SK-N-SH treated with all-trans-retinoic acid at 6 μM for 48 hours (cell line): Measurements from ENCODE around the gene ANKRD6.

Experiments
- ARNTL ChIP-seq: fragments of 450-650 bp; formaldehyde crosslinking; IDR thresholded peaks from 2 replicates; pipeline ENCODE4 v1.5.0; 2020; ENCODE audit warnings: low read depth, mild to moderate bottlenecking, moderate library complexity, borderline replicate concordance
- CSDC2 ChIP-seq: fragments of 250-450 bp; sonication (Bioruptor Pico); IDR thresholded peaks from 2 replicates; pipeline ENCODE4 v1.5.0; 2020; ENCODE audit warnings: mild to moderate bottlenecking, moderate library complexity
- ESRRG ChIP-seq: fragments of 250-450 bp; sonication (Bioruptor Pico); IDR thresholded peaks from 2 replicates; pipeline ENCODE4 v1.6.1; 2021; ENCODE audit warnings: mild to moderate bottlenecking
- GLIS3 ChIP-seq: fragments of 250-450 bp; sonication (Bioruptor Pico); IDR thresholded peaks from 2 replicates; pipeline ENCODE4 v1.5.0; 2020; ENCODE audit warnings: mild to moderate bottlenecking, moderate library complexity
- PATZ1 ChIP-seq: fragments of 250-450 bp; sonication (Bioruptor Pico); IDR thresholded peaks from 2 replicates; pipeline ENCODE4 v1.8.0; 2020; ENCODE audit warnings: mild to moderate bottlenecking, moderate library complexity, borderline replicate concordance
- SNAI2 ChIP-seq: fragments of 250-450 bp; sonication (Bioruptor Pico); IDR thresholded peaks from 2 replicates; pipeline ENCODE4 v1.5.0; 2020; ENCODE audit warnings: mild to moderate bottlenecking, moderate library complexity
- TSHZ2 ChIP-seq: fragments of 250-450 bp; sonication (Bioruptor Pico); IDR thresholded peaks from 2 replicates; pipeline ENCODE4 v1.5.0; 2020; ENCODE audit warnings: mild to moderate bottlenecking, moderate library complexity
- ZFP3 ChIP-seq: fragments of 250-450 bp; sonication (Bioruptor Pico); IDR thresholded peaks from 2 replicates; pipeline ENCODE4 v1.5.0; 2020; ENCODE audit warnings: mild to moderate bottlenecking, moderate library complexity
- ZNF565 ChIP-seq: fragments of 450-650 bp; formaldehyde crosslinking; conservative IDR thresholded peaks from 2 replicates; pipeline ENCODE4 v1.5.0; 2020; ENCODE audit warnings: low read depth, mild to moderate bottlenecking, moderate library complexity
- ZNF8 ChIP-seq: fragments of 450-650 bp; formaldehyde crosslinking; IDR thresholded peaks from 2 replicates; pipeline ENCODE4 v1.5.0; 2020; ENCODE audit warnings: mild to moderate bottlenecking, moderate library complexity

GRCh38 chr6:89583559-89583958, 150.6 kb downstream of the ANKRD6 start:
- TF ChIP-seq ARNTL (CRISPR knock-in tag) (no peak), ZFP3 (no peak), PATZ1 (CRISPR knock-in tag) (no peak), CSDC2 (CRISPR knock-in tag) (no peak), TSHZ2 (CRISPR knock-in tag) (no peak), GLIS3 (CRISPR knock-in tag) (no peak), ESRRG (no peak), ZNF8 (no peak), SNAI2 (CRISPR knock-in tag) (no peak), ZNF565 (CRISPR knock-in tag) (no peak)
